SK-N-SH treated with all-trans-retinoic acid at 6 μM for 48 hours (cell line): ENCODE data around the gene PLTP.

Experiments
- ATAC-seq: fragments of 200-7000 bp; cut with Tn5 transposase; 3 replicates; pipeline ENCODE4 v1.9.1; 2020; ENCODE audit warnings: mild to moderate bottlenecking, moderate library complexity
- ARNTL ChIP-seq: fragments of 450-650 bp; formaldehyde crosslinking; IDR thresholded peaks from 2 replicates; pipeline ENCODE4 v1.5.0; 2020; ENCODE audit warnings: low read depth, mild to moderate bottlenecking, moderate library complexity, borderline replicate concordance
- BACH2 ChIP-seq: fragments of 250-450 bp; sonication (Bioruptor Pico); IDR thresholded peaks from 2 replicates; pipeline ENCODE4 v1.9.0; 2021; ENCODE audit warnings: mild to moderate bottlenecking, borderline replicate concordance
- CSDC2 ChIP-seq: fragments of 250-450 bp; sonication (Bioruptor Pico); IDR thresholded peaks from 2 replicates; pipeline ENCODE4 v1.5.0; 2020; ENCODE audit warnings: mild to moderate bottlenecking, moderate library complexity
- GLIS3 ChIP-seq: fragments of 250-450 bp; sonication (Bioruptor Pico); IDR thresholded peaks from 2 replicates; pipeline ENCODE4 v1.5.0; 2020; ENCODE audit warnings: mild to moderate bottlenecking, moderate library complexity
- ISL1 ChIP-seq: fragments of 250-450 bp; sonication (Bioruptor Pico); IDR thresholded peaks from 2 replicates; pipeline ENCODE4 v2.1.2; 2022; ENCODE audit warnings: mild to moderate bottlenecking, moderate library complexity
- PPARA ChIP-seq: fragments of 250-450 bp; sonication (Bioruptor Pico); IDR thresholded peaks from 2 replicates; pipeline ENCODE4 v1.5.0; 2020; ENCODE audit warnings: mild to moderate bottlenecking, borderline replicate concordance
- RARB ChIP-seq: fragments of 250-450 bp; sonication (Bioruptor Pico); IDR thresholded peaks from 2 replicates; pipeline ENCODE4 v1.8.0; 2021; ENCODE audit warnings: mild to moderate bottlenecking, moderate library complexity
- TCF4 ChIP-seq: fragments of 250-450 bp; sonication (Bioruptor Pico); IDR thresholded peaks from 2 replicates; pipeline ENCODE4 v1.8.0; 2021; ENCODE audit warnings: mild to moderate bottlenecking, moderate library complexity, borderline replicate concordance
- TOX ChIP-seq: fragments of 250-450 bp; sonication (Bioruptor Pico); IDR thresholded peaks from 2 replicates; pipeline ENCODE4 v1.8.0; 2021; ENCODE audit warnings: mild to moderate bottlenecking, moderate library complexity, borderline replicate concordance
- ZC3H10 ChIP-seq: fragments of 250-450 bp; sonication (Bioruptor Pico); IDR thresholded peaks from 2 replicates; pipeline ENCODE4 v1.5.1; 2021; ENCODE audit warnings: mild to moderate bottlenecking, moderate library complexity
- ZFP30 ChIP-seq: fragments of 450-650 bp; formaldehyde crosslinking; IDR thresholded peaks from 2 replicates; pipeline ENCODE4 v1.5.0; 2022; ENCODE audit warnings: mild to moderate bottlenecking, moderate library complexity
- ZNF70 ChIP-seq: fragments of 450-650 bp; formaldehyde crosslinking; IDR thresholded peaks from 2 replicates; pipeline ENCODE4 v1.5.0; 2020; ENCODE audit warnings: mild to moderate bottlenecking, moderate library complexity
- ZNF8 ChIP-seq: fragments of 450-650 bp; formaldehyde crosslinking; IDR thresholded peaks from 2 replicates; pipeline ENCODE4 v1.5.0; 2020; ENCODE audit warnings: mild to moderate bottlenecking, moderate library complexity
- TF ChIP-seq, protein P1 (sequence below): fragments of 250-450 bp; sonication (Bioruptor Pico); IDR thresholded peaks from 2 replicates; pipeline ENCODE4 v1.8.0; 2020; ENCODE audit warnings: mild to moderate bottlenecking, moderate library complexity, borderline replicate concordance
- TF ChIP-seq, protein P2 (sequence below): fragments of 250-450 bp; sonication (Bioruptor Pico); IDR thresholded peaks from 2 replicates; pipeline ENCODE4 v1.5.1; 2021; ENCODE audit warnings: mild to moderate bottlenecking, moderate library complexity
- TF ChIP-seq, protein P3 (sequence below): fragments of 250-450 bp; sonication (Bioruptor Pico); IDR thresholded peaks from 2 replicates; pipeline ENCODE4 v1.8.0; 2021; ENCODE audit warnings: low read depth, mild to moderate bottlenecking, moderate library complexity, borderline replicate concordance
- TF ChIP-seq, protein P4 (sequence below): fragments of 250-450 bp; sonication (Bioruptor Pico); IDR thresholded peaks from 2 replicates; pipeline ENCODE4 v1.5.1; 2020; ENCODE audit warnings: low read depth, mild to moderate bottlenecking, moderate library complexity
- TF ChIP-seq, protein P5 (sequence below): fragments of 250-450 bp; sonication (Bioruptor Pico); IDR thresholded peaks from 2 replicates; pipeline ENCODE4 v1.5.0; 2020; ENCODE audit warnings: mild to moderate bottlenecking, moderate library complexity

Gene PLTP, protein sequence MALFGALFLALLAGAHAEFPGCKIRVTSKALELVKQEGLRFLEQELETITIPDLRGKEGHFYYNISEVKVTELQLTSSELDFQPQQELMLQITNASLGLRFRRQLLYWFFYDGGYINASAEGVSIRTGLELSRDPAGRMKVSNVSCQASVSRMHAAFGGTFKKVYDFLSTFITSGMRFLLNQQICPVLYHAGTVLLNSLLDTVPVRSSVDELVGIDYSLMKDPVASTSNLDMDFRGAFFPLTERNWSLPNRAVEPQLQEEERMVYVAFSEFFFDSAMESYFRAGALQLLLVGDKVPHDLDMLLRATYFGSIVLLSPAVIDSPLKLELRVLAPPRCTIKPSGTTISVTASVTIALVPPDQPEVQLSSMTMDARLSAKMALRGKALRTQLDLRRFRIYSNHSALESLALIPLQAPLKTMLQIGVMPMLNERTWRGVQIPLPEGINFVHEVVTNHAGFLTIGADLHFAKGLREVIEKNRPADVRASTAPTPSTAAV

DNA sequence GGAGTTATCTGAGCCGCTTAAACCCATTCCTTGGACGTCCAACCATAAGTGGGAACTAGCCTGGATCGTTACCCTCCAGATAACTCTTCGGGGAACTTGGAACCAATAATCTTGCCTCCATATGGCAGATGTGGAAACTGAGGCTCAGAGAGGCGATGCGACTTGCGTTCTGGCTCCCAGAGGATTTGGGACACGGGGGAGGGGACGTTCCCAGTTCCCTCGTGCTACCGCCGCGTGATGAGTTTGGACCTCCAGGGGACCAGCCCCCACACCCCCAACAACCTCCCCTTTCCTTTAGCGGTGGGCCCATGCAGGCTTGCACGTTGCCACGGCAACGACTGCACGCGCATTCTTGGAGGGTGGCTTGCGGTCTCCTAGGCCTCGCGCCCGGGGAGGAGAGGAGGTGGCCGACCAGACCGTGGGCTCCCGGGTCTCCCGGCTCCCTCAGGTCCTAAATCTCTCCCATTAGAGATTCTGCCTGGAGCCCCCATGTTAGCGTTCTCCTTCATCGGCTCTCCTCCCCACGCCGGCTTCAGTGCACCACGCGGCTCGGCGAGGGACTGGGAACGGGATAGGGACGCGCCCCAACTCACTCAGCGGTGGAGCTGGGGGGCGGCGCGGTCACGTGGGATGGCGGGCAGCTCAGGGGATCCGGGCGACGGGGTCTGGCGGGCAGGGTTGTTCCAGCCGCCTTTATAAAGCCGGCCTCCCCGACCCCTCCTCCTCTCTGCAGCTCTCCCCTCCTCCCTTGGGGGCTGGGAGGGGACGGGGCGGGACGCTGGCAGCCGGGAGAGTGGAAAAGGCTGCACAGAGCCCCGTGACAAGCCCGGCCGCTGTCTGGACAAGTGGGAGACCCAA lies at the start of gene PLTP:
Gene PLTP (minus strand): TSS at position 670 of the 858 bp plus-strand sequence. CDS start 703 bp downstream, outside the sequence.
- no peak for TF ChIP-seq TOX (CRISPR knock-in tag)
- TF ChIP-seq, protein P1, sequence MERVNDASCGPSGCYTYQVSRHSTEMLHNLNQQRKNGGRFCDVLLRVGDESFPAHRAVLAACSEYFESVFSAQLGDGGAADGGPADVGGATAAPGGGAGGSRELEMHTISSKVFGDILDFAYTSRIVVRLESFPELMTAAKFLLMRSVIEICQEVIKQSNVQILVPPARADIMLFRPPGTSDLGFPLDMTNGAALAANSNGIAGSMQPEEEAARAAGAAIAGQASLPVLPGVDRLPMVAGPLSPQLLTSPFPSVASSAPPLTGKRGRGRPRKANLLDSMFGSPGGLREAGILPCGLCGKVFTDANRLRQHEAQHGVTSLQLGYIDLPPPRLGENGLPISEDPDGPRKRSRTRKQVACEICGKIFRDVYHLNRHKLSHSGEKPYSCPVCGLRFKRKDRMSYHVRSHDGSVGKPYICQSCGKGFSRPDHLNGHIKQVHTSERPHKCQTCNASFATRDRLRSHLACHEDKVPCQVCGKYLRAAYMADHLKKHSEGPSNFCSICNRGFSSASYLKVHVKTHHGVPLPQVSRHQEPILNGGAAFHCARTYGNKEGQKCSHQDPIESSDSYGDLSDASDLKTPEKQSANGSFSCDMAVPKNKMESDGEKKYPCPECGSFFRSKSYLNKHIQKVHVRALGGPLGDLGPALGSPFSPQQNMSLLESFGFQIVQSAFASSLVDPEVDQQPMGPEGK (CRISPR knock-in tag): peak; percentile 52; the same call in 1 of the 2 replicates
- ATAC-seq: peak; percentile 59

DNA sequence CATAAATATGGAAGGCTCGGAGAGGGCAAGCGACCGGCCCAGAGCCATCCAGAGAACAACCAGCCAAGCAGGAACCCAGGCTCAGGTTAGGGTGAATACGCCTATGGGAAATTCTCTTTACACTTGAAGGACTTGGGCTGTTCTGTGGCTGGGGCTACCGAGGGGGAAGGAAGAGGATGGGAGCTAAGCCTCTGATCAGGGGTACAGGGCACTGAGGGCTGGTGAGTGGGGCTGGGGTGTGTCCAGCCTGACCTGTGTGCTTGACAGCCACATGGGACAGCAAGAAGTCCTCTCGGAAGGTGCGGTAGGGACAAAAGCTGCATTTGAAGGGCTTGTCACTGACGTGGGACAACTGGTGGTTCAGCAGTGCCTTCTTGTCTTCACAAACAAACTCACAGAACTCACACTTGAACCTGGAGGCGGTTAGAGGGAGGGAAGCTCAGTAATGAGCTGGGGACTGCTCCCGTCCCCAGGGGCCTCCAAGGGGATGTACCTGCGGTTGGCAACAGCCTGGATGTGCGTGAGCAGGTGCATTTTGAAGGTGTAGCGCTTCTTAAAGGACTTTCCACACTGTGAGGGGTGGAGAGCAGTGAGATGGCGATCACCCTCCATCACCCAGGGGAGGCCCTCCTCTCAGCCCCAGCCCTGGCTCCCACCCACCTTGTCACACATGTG lies 48.1 kb upstream of the PLTP start:
- no peak for ATAC-seq
- no peak for TF ChIP-seq CSDC2
- TF ChIP-seq, protein P2, sequence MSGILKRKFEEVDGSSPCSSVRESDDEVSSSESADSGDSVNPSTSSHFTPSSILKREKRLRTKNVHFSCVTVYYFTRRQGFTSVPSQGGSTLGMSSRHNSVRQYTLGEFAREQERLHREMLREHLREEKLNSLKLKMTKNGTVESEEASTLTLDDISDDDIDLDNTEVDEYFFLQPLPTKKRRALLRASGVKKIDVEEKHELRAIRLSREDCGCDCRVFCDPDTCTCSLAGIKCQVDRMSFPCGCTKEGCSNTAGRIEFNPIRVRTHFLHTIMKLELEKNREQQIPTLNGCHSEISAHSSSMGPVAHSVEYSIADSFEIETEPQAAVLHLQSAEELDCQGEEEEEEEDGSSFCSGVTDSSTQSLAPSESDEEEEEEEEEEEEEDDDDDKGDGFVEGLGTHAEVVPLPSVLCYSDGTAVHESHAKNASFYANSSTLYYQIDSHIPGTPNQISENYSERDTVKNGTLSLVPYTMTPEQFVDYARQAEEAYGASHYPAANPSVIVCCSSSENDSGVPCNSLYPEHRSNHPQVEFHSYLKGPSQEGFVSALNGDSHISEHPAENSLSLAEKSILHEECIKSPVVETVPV (CRISPR knock-in tag): no peak
- no peak for TF ChIP-seq RARB (CRISPR knock-in tag)
- TF ChIP-seq TOX (CRISPR knock-in tag): no peak
- no peak for TF ChIP-seq BACH2 (CRISPR knock-in tag)
- TF ChIP-seq, protein P3, sequence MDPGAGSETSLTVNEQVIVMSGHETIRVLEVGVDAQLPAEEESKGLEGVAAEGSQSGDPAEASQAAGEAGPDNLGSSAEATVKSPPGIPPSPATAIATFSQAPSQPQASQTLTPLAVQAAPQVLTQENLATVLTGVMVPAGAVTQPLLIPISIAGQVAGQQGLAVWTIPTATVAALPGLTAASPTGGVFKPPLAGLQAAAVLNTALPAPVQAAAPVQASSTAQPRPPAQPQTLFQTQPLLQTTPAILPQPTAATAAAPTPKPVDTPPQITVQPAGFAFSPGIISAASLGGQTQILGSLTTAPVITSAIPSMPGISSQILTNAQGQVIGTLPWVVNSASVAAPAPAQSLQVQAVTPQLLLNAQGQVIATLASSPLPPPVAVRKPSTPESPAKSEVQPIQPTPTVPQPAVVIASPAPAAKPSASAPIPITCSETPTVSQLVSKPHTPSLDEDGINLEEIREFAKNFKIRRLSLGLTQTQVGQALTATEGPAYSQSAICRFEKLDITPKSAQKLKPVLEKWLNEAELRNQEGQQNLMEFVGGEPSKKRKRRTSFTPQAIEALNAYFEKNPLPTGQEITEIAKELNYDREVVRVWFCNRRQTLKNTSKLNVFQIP (CRISPR knock-in tag): no peak
- TF ChIP-seq ZNF8 (CRISPR knock-in tag): no peak
- no peak for TF ChIP-seq GLIS3 (CRISPR knock-in tag)
- no peak for TF ChIP-seq ARNTL (CRISPR knock-in tag)
- TF ChIP-seq, protein P4, sequence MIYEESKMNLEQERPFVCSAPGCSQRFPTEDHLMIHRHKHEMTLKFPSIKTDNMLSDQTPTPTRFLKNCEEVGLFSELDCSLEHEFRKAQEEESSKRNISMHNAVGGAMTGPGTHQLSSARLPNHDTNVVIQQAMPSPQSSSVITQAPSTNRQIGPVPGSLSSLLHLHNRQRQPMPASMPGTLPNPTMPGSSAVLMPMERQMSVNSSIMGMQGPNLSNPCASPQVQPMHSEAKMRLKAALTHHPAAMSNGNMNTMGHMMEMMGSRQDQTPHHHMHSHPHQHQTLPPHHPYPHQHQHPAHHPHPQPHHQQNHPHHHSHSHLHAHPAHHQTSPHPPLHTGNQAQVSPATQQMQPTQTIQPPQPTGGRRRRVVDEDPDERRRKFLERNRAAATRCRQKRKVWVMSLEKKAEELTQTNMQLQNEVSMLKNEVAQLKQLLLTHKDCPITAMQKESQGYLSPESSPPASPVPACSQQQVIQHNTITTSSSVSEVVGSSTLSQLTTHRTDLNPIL (CRISPR knock-in tag): no peak
- TF ChIP-seq PPARA (CRISPR knock-in tag): no peak
- no peak for TF ChIP-seq ISL1 (CRISPR knock-in tag)
- TF ChIP-seq ZNF70: no peak
- TF ChIP-seq ZFP30 (CRISPR knock-in tag): no peak
- TF ChIP-seq TCF4 (CRISPR knock-in tag): no peak
- TF ChIP-seq, protein P5, sequence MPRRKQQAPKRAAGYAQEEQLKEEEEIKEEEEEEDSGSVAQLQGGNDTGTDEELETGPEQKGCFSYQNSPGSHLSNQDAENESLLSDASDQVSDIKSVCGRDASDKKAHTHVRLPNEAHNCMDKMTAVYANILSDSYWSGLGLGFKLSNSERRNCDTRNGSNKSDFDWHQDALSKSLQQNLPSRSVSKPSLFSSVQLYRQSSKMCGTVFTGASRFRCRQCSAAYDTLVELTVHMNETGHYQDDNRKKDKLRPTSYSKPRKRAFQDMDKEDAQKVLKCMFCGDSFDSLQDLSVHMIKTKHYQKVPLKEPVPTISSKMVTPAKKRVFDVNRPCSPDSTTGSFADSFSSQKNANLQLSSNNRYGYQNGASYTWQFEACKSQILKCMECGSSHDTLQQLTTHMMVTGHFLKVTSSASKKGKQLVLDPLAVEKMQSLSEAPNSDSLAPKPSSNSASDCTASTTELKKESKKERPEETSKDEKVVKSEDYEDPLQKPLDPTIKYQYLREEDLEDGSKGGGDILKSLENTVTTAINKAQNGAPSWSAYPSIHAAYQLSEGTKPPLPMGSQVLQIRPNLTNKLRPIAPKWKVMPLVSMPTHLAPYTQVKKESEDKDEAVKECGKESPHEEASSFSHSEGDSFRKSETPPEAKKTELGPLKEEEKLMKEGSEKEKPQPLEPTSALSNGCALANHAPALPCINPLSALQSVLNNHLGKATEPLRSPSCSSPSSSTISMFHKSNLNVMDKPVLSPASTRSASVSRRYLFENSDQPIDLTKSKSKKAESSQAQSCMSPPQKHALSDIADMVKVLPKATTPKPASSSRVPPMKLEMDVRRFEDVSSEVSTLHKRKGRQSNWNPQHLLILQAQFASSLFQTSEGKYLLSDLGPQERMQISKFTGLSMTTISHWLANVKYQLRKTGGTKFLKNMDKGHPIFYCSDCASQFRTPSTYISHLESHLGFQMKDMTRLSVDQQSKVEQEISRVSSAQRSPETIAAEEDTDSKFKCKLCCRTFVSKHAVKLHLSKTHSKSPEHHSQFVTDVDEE (CRISPR knock-in tag): no peak
- TF ChIP-seq, protein P1 (CRISPR knock-in tag): no peak
- TF ChIP-seq ZC3H10: no peak
